Endothelial cell of umbilical vein (primary cell): ENCODE results near the gene SGTA.

ENCODE experiments used
- CTCF ChIP-seq, 2 donors: IDR thresholded peaks; 1 replicate in 1 of 2; 2 replicates in 1 of 2; pipeline ENCODE4 v1.5.1; 2011; ENCODE audit warnings: low read length in 2 of 2, mild to moderate bottlenecking in 2 of 2, moderate library complexity in 2 of 2, control low read depth in 1 of 2, inconsistent platforms in 1 of 2, low read depth in 1 of 2; ENCODE audit not compliant: insufficient read depth in 1 of 2; ENCODE audit errors: extremely low read depth in 1 of 2
- EZH2 ChIP-seq: IDR thresholded peaks from 2 replicates; pipeline ENCODE4 v1.6.1; 2012; ENCODE audit warnings: borderline replicate concordance, low read depth, mild to moderate bottlenecking, moderate library complexity, low read length, inconsistent platforms; ENCODE audit not compliant: severe bottlenecking
- FOS ChIP-seq: IDR thresholded peaks from 2 replicates; pipeline ENCODE4 v1.6.1; 2011; ENCODE audit warnings: mild to moderate bottlenecking, low read length, moderate library complexity, borderline replicate concordance; ENCODE audit not compliant: insufficient read depth
- JUN ChIP-seq: IDR thresholded peaks from 2 replicates; pipeline ENCODE4 v1.6.1; 2011; ENCODE audit warnings: borderline replicate concordance, low read depth; ENCODE audit not compliant: insufficient read length, insufficient read depth
- MAX ChIP-seq: IDR thresholded peaks from 2 replicates; pipeline ENCODE4 v1.6.1; 2011; ENCODE audit not compliant: insufficient read depth, insufficient read length
- MYC ChIP-seq: IDR thresholded peaks from one replicate; pipeline ENCODE4 v1.6.1; 2011; ENCODE audit warnings: mild to moderate bottlenecking, low read depth, low read length
- POLR2A ChIP-seq: IDR thresholded peaks from 2 replicates; pipeline ENCODE4 v1.6.1; 2012; ENCODE audit warnings: low read depth, mild to moderate bottlenecking, control low read depth, low read length
- POLR2AphosphoS5 ChIP-seq: IDR thresholded peaks from 2 replicates; pipeline ENCODE4 v1.6.1; 2012; ENCODE audit warnings: low read depth, mild to moderate bottlenecking, control low read depth, low read length, moderate library complexity; ENCODE audit not compliant: insufficient read depth

GRCh38 chr19:2762783-2763496, 20.1 kb downstream of the SGTA start:
- TF ChIP-seq CTCF (IDR thresholded peaks at IDR 0.05; ENCODE audit: extremely low read depth in 1 of 2, insufficient read depth in 1 of 2, low read depth in 1 of 2, low read length in 2 of 2) (no peak), MYC (no peak), POLR2AphosphoS5 (no peak), MAX (no peak), POLR2A (no peak), EZH2 (no peak), FOS (no peak), JUN (no peak)
